HEK293 (cell line): Measurements from ENCODE around the gene SKP2.

Source experiments
- CTCF ChIA-PET: fragments of 350-600 bp; formaldehyde crosslinking; extraction: SDS; loops from one replicate; lab custom pipeline; 2021; ENCODE audit warnings: antibody characterized with exemption; lab: Yijun Ruan, JAX
- POLR2A ChIA-PET: fragments of 300-600 bp; formaldehyde crosslinking; extraction: SDS; loops from one replicate; lab custom pipeline; 2020; ENCODE audit warnings: antibody characterized with exemption, inconsistent platforms; lab: Yijun Ruan, JAX
- H3K27ac ChIP-seq: fragments of 200-500 bp; sonication (Bioruptor generic); 2 replicates; pipeline ENCODE4 v1.5.1; 2014; ENCODE audit warnings: low read depth, low read length, control low read depth, inconsistent platforms; ENCODE audit errors: extremely low read depth
- H3K36me3 ChIP-seq, 2 experiments: fragments of 200-500 bp in 1 of 2; sonication (Bioruptor generic) in 1 of 2; 1 replicate in 1 of 2; 2 replicates in 1 of 2; pipeline ENCODE4 v1.5.1; 2014 to 2017; ENCODE audit warnings: inconsistent platforms in 2 of 2, low read length in 2 of 2; ENCODE audit not compliant: control insufficient read depth in 2 of 2, insufficient read depth in 1 of 2
- H3K4me1 ChIP-seq: fragments of 200-500 bp; sonication (Bioruptor generic); 2 replicates; pipeline ENCODE4 v1.5.1; 2014; ENCODE audit warnings: mild to moderate bottlenecking, low read length, inconsistent platforms; ENCODE audit not compliant: control insufficient read depth, insufficient read depth
- H3K4me3 ChIP-seq: 2 replicates; pipeline ENCODE4 v1.5.1; 2011; ENCODE audit warnings: low read depth, mild to moderate bottlenecking, control low read depth, low read length, moderate library complexity
- H3K9me3 ChIP-seq: fragments of 200-500 bp; sonication (Bioruptor generic); 2 replicates; pipeline ENCODE4 v1.5.1; 2014; ENCODE audit warnings: low read depth, low read length, inconsistent platforms; ENCODE audit not compliant: control insufficient read depth, insufficient read depth
- GLIS1 ChIP-seq: fragments of 450-650 bp; formaldehyde crosslinking; IDR thresholded peaks from 2 replicates; pipeline ENCODE4 v1.5.1; 2016; ENCODE audit warnings: missing biosample characterization, missing genetic modification characterization
- GLIS2 ChIP-seq: fragments of 450-650 bp; formaldehyde crosslinking; IDR thresholded peaks from 2 replicates; pipeline ENCODE4 v1.5.1; 2016; ENCODE audit warnings: missing biosample characterization, missing genetic modification characterization
- KLF1 ChIP-seq: fragments of 450-650 bp; formaldehyde crosslinking; IDR thresholded peaks from 2 replicates; pipeline ENCODE4 v1.5.1; 2016; ENCODE audit warnings: missing biosample characterization, missing genetic modification characterization
- KLF8 ChIP-seq: fragments of 450-650 bp; formaldehyde crosslinking; IDR thresholded peaks from 2 replicates; pipeline ENCODE4 v1.5.1; 2016; ENCODE audit warnings: missing biosample characterization, missing genetic modification characterization
- ZBTB11 ChIP-seq: fragments of 450-650 bp; formaldehyde crosslinking; conservative IDR thresholded peaks from 2 replicates; pipeline ENCODE4 v1.5.1; 2016; ENCODE audit warnings: low read depth, missing biosample characterization, missing genetic modification characterization
- ZFP37 ChIP-seq: fragments of 450-650 bp; formaldehyde crosslinking; IDR thresholded peaks from 2 replicates; pipeline ENCODE4 v1.5.1; 2016; ENCODE audit warnings: missing biosample characterization, missing genetic modification characterization
- ZNF202 ChIP-seq: fragments of 450-650 bp; formaldehyde crosslinking; IDR thresholded peaks from 2 replicates; pipeline ENCODE4 v1.5.1; 2016; ENCODE audit warnings: missing biosample characterization, missing genetic modification characterization, borderline replicate concordance
- ZNF311 ChIP-seq: fragments of 450-650 bp; formaldehyde crosslinking; IDR thresholded peaks from 2 replicates; pipeline ENCODE4 v1.5.1; 2017; ENCODE audit warnings: missing biosample characterization, missing genetic modification characterization, borderline replicate concordance
- ZNF521 ChIP-seq: fragments of 450-650 bp; formaldehyde crosslinking; IDR thresholded peaks from 2 replicates; pipeline ENCODE4 v1.5.1; 2017; ENCODE audit warnings: missing biosample characterization, mild to moderate bottlenecking, missing genetic modification characterization
- ZNF548 ChIP-seq: fragments of 450-650 bp; formaldehyde crosslinking; IDR thresholded peaks from 2 replicates; pipeline ENCODE4 v1.5.1; 2016; ENCODE audit warnings: missing biosample characterization, missing genetic modification characterization
- ZNF585B ChIP-seq: fragments of 450-650 bp; formaldehyde crosslinking; IDR thresholded peaks from 2 replicates; pipeline ENCODE4 v1.5.1; 2016; ENCODE audit warnings: missing biosample characterization, missing genetic modification characterization
- ZSCAN18 ChIP-seq: fragments of 450-650 bp; formaldehyde crosslinking; IDR thresholded peaks from 2 replicates; pipeline ENCODE4 v1.5.1; 2016; ENCODE audit warnings: missing biosample characterization, missing genetic modification characterization
- ZSCAN30 ChIP-seq: fragments of 450-650 bp; IDR thresholded peaks from 2 replicates; pipeline ENCODE4 v1.5.1; 2018; ENCODE audit warnings: missing biosample characterization, mild to moderate bottlenecking, missing genetic modification characterization, moderate library complexity
- TF ChIP-seq, protein P1 (sequence below): sonication (generic); formaldehyde crosslinking; IDR thresholded peaks from 2 replicates; pipeline ENCODE4 v1.8.1; 2022; ENCODE audit warnings: mild to moderate bottlenecking, moderate library complexity, missing genetic modification reagents
- TF ChIP-seq, protein P2 (sequence below): fragments of 450-650 bp; formaldehyde crosslinking; IDR thresholded peaks from 2 replicates; pipeline ENCODE4 v1.5.1; 2016; ENCODE audit warnings: missing biosample characterization, missing genetic modification characterization
- TF ChIP-seq, protein P3 (sequence below): fragments of 450-650 bp; formaldehyde crosslinking; conservative IDR thresholded peaks from 2 replicates; pipeline ENCODE4 v1.5.1; 2016; ENCODE audit warnings: low read depth, missing biosample characterization, missing genetic modification characterization

The SKP2 gene

DNA sequence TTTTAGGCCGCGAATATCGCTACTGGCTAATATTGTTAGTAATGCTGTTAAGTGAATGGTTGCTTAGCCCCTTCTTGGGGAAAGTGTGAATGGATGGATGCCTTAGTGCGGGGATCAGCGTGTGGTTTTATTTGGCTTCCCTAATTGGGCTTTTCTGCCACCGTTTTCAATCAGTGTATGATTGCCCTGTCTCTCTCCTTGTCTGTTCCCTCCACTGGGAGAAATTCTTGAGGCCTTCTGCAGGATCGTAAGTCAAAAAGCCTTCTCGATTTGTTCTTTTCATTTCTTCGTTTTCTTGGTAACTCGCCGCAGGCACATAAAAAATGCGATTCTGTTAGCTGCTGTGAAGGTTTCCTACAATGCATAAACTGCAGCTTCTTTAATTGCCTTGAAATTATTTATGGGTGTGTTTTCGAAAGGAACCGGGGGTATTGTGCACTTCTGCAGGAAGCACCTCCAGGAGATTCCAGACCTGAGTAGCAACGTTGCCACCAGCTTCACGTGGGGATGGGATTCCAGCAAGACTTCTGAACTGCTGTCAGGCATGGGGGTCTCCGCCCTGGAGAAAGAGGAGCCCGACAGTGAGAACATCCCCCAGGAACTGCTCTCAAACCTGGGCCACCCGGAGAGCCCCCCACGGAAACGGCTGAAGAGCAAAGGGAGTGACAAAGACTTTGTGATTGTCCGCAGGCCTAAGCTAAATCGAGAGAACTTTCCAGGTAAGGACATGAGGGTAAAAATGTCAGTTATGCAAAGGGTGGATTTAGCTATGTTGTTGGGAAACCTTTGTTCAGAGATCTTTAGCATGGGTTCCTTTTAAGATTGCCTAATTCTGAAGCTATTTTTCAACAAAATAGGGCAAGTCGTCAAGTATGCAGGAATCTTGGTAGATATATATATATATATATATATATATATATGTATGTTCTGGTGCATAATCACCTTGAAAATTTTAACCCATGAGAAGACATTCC is 700 bp downstream of the SKP2 start (continued):
- no peak for TF ChIP-seq KLF1 (tag by site-specific recombination)
- no peak for TF ChIP-seq ZNF311 (tag by site-specific recombination)
- no peak for TF ChIP-seq ZNF202
- 0 out of 2 replicates have a peak, but pooled peaks have one; percentile 6 for TF ChIP-seq ZFP37 (tag by site-specific recombination)
- no peak for TF ChIP-seq ZNF585B (tag by site-specific recombination)
- TF ChIP-seq ZNF521 (tag by site-specific recombination): no peak
- TF ChIP-seq, protein P1, sequence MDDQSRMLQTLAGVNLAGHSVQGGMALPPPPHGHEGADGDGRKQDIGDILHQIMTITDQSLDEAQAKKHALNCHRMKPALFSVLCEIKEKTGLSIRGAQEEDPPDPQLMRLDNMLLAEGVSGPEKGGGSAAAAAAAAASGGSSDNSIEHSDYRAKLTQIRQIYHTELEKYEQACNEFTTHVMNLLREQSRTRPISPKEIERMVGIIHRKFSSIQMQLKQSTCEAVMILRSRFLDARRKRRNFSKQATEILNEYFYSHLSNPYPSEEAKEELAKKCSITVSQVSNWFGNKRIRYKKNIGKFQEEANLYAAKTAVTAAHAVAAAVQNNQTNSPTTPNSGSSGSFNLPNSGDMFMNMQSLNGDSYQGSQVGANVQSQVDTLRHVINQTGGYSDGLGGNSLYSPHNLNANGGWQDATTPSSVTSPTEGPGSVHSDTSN (CRISPR knock-in tag): no peak
- no peak for TF ChIP-seq ZSCAN30
- no peak for TF ChIP-seq ZBTB11
- TF ChIP-seq ZSCAN18 (tag by site-specific recombination): no peak
- no peak for TF ChIP-seq KLF8
- peak; percentile 63 for TF ChIP-seq GLIS1 (tag by site-specific recombination)
- TF ChIP-seq GLIS2 (tag by site-specific recombination): peak; percentile 75
- no peak for TF ChIP-seq ZNF548 (tag by site-specific recombination)

DNA sequence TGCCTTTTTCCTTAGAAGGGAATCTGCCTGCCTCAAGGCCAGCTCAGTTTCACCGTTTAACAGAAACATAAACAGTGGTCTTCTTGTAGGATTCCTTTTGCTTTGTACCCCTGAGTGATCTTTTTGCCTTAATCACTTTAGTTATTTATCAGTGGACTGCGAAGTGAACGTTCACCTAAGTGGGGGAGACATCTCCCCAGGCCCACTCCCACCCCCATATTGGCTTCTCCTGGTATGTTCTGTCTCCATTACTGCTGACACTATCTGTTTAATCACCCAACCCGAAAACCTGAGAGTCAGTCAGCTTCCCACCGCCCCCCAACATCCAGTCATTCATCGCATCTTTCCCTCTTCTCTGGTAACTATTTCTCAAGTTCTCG is 1.4 kb downstream of the SKP2 start:
- ChIA-PET POLR2A (interaction anchor here (0.6 to 3.7 kb wide), 7 partner anchors 8 to 537 kb away, joined by 3 to 18 read pairs (median 5); partner anchors contain the start of genes NADK2 and UGT3A2), CTCF (interaction anchor here (1.0 to 3.5 kb wide), 3 partner anchors 10 to 353 kb away, joined by 3 to 13 read pairs (median 4); no protein-coding TSS in a partner anchor)
- Histone ChIP-seq H3K4me1 (peaks cover 11% of the 10 kb centered on the region), H3K4me3 (peak overlapping the region; percentile 15), H3K27ac (no peak overlapping the region), H3K36me3 (peaks cover 8 to 55% of the 10 kb centered on the region in 2 experiments), H3K9me3 (no peaks in the 10 kb centered on the region)
- TF ChIP-seq, protein P2, sequence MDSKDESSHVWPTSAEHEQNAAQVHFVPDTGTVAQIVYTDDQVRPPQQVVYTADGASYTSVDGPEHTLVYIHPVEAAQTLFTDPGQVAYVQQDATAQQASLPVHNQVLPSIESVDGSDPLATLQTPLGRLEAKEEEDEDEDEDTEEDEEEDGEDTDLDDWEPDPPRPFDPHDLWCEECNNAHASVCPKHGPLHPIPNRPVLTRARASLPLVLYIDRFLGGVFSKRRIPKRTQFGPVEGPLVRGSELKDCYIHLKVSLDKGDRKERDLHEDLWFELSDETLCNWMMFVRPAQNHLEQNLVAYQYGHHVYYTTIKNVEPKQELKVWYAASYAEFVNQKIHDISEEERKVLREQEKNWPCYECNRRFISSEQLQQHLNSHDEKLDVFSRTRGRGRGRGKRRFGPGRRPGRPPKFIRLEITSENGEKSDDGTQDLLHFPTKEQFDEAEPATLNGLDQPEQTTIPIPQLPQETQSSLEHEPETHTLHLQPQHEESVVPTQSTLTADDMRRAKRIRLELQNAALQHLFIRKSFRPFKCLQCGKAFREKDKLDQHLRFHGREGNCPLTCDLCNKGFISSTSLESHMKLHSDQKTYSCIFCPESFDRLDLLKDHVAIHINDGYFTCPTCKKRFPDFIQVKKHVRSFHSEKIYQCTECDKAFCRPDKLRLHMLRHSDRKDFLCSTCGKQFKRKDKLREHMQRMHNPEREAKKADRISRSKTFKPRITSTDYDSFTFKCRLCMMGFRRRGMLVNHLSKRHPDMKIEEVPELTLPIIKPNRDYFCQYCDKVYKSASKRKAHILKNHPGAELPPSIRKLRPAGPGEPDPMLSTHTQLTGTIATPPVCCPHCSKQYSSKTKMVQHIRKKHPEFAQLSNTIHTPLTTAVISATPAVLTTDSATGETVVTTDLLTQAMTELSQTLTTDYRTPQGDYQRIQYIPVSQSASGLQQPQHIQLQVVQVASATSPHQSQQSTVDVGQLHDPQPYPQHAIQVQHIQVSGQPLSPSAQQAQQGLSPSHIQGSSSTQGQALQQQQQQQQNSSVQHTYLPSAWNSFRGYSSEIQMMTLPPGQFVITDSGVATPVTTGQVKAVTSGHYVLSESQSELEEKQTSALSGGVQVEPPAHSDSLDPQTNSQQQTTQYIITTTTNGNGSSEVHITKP: peak; percentile 74
- TF ChIP-seq, protein P3, sequence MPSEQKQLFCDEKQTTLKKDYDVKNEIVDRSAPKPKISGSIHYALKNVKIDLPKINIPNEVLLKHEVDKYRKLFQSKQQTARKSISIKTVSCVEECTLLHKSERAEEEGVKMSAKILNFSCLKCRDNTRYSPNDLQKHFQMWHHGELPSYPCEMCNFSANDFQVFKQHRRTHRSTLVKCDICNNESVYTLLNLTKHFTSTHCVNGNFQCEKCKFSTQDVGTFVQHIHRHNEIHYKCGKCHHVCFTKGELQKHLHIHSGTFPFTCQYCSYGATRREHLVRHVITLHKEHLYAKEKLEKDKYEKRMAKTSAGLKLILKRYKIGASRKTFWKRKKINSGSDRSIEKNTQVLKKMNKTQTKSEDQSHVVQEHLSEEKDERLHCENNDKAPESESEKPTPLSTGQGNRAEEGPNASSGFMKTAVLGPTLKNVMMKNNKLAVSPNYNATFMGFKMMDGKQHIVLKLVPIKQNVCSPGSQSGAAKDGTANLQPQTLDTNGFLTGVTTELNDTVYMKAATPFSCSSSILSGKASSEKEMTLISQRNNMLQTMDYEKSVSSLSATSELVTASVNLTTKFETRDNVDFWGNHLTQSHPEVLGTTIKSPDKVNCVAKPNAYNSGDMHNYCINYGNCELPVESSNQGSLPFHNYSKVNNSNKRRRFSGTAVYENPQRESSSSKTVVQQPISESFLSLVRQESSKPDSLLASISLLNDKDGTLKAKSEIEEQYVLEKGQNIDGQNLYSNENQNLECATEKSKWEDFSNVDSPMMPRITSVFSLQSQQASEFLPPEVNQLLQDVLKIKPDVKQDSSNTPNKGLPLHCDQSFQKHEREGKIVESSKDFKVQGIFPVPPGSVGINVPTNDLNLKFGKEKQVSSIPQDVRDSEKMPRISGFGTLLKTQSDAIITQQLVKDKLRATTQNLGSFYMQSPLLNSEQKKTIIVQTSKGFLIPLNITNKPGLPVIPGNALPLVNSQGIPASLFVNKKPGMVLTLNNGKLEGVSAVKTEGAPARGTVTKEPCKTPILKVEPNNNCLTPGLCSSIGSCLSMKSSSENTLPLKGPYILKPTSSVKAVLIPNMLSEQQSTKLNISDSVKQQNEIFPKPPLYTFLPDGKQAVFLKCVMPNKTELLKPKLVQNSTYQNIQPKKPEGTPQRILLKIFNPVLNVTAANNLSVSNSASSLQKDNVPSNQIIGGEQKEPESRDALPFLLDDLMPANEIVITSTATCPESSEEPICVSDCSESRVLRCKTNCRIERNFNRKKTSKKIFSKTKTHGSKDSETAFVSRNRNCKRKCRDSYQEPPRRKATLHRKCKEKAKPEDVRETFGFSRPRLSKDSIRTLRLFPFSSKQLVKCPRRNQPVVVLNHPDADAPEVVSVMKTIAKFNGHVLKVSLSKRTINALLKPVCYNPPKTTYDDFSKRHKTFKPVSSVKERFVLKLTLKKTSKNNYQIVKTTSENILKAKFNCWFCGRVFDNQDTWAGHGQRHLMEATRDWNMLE (tag by site-specific recombination): no peak
